Tibial nerve (tissue), 3 donors: ENCODE measurements around the gene SPTBN1.

ENCODE experiments used
- CTCF ChIP-seq, 5 experiments: fragments of 200-600 bp in 3 of 5; fragments of 450-650 bp in 2 of 5; sonication (generic) in 3 of 5; IDR thresholded peaks; one replicate each; pipeline ENCODE4 v1.5.1; 2016 to 2019; ENCODE audit warnings: antibody characterized with exemption in 5 of 5, mild to moderate bottlenecking in 3 of 5, moderate library complexity in 2 of 5
- POLR2A ChIP-seq, 2 donors: fragments of 450-650 bp; IDR thresholded peaks; one replicate each; pipeline ENCODE4 v1.6.1; 2017; ENCODE audit warnings: antibody characterized with exemption in 2 of 2, mild to moderate bottlenecking in 2 of 2, moderate library complexity in 2 of 2

DNA sequence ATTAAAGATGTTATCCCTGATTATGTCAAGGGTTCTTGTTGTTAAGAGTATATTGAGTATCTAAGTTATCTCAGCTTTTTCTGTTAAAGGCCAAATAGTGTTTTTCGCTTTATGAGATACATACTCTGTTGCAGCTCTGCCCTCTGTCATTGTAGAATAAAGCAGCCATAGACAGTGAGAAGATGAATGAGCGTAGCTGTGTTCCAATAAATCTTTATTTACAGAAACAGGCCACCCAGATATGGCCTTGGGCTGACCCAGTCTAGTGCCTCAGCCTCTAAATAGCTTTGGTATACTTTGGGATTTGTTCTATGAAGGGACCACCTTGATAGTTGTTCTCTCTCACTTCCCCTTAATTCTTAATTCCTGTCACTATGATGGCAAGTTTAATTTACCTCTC, 194.5 kb downstream of the SPTBN1 start:
- TF ChIP-seq CTCF (IDR thresholded peaks at IDR 0.05) (no peak), POLR2A (IDR thresholded peaks at IDR 0.05) (no peak)
